GM18951 (cell line): ENCODE measurements around the gene MYH10.

Experiments used
- POLR2A ChIP-seq: IDR thresholded peaks from 4 replicates; pipeline ENCODE4 v1.6.1; 2011; ENCODE audit warnings: mild to moderate bottlenecking; ENCODE audit not compliant: insufficient read length, insufficient read depth; ENCODE audit errors: extremely low read depth
- in situ Hi-C: fragments of 300-500 bp; cut with MboI; formaldehyde crosslinking; loops from one replicate; pipeline ENCODE4 v1.12.0; 2022; ENCODE audit warnings: low sequenced_read_pairs, mixed read lengths, inconsistent platforms; ENCODE audit not compliant: unreplicated experiment

Gene MYH10

GRCh38 chr17:8469964-8470363 lies 160.6 kb downstream of the MYH10 start:
- no peak for TF ChIP-seq POLR2A
- in situ Hi-C loops: no loop called here

DNA sequence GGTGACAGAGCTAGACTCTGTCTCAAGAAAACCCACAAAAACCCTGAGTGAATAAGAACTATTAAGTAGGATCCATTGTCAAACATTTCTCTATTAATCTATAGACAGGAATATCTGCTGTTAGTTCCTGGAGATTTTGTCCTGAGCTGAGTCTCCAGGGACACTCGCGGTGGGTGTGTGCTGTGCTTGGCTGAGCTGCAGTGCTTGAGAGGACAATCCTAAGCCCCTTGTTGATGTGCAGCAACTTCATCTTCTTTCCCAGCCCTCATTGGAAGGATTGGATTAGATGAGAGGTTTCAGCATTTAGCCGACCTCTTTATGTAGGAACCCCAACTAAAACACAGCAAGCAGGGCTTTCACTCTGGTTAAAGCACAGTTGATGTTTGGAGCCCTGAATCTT lies 161.5 kb downstream of the MYH10 start:
- TF ChIP-seq POLR2A: no peak
- in situ Hi-C loops: no loop called here

DNA sequence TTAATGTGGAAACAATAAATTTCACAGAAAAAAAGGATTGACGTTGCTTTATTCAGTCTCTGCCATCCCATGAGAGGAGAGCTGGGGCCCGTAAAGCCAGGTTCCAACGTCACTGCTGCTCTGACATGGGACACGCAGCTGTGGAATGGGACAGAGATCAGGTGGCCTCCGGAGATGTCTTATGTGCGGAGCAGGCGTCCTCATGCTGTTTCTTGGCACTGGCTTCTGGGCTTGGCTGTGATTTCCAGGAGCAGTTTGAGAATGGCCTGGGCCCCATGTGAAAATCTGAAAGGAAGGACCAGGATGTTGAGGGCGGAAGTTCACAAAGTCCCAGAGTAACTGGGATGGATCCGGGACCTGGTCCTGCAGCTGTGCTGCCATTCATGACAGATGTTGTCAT lies 162.4 kb downstream of the MYH10 start:
- no peak for TF ChIP-seq POLR2A
- in situ Hi-C loops: no loop called here

DNA sequence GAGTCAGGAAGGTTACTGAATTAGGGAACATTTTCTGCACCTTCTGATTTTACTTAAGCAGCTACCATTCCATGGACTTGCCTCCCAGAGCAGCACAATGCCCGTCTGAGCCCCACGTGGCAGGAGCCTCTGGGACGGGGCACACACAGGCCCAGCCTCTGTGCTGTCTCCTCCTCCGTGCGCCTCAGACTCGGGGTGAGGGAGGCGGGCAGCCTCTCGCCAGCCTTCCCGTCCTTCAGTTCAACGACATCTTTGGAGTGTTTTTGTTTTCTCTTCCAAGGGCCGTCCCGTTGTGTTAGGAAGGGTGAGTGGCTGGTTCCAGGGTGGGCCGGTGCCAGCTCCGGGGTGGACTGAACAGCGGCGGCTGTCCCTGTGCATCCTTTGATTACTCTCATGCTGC lies 163.0 kb downstream of the MYH10 start:
- in situ Hi-C loops: no loop called here
- no peak for TF ChIP-seq POLR2A

DNA sequence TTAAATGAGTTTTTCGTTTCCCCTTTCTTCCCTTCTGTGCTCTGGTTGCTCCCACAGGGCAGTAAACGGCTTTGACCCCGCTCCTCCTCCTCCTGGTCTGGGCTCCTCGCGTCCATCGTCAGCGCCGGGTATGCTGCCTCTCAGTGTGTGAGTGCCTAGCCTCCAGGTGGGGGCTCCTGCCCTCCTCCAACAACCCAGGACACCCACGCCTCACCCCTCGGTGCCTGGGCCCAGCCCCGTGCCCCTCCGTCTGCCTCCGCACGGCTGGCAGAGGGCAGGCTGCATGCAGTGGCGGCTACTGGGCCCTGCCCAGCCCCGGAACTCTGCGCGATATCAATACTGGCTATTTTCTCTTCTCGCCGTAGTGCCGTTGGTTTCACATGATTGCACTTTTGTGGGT lies 163.7 kb downstream of the MYH10 start:
- no peak for TF ChIP-seq POLR2A
- in situ Hi-C loops: no loop called here

- TF ChIP-seq POLR2A: no peak
- in situ Hi-C loops: no loop called here
These were observed 164.1 kb downstream of the MYH10 start for GRCh38 chr17:8466456-8466855.

- no peak for TF ChIP-seq POLR2A
- in situ Hi-C loops: no loop called here
These were observed 164.8 kb downstream of the MYH10 start for GRCh38 chr17:8465759-8466158.

DNA sequence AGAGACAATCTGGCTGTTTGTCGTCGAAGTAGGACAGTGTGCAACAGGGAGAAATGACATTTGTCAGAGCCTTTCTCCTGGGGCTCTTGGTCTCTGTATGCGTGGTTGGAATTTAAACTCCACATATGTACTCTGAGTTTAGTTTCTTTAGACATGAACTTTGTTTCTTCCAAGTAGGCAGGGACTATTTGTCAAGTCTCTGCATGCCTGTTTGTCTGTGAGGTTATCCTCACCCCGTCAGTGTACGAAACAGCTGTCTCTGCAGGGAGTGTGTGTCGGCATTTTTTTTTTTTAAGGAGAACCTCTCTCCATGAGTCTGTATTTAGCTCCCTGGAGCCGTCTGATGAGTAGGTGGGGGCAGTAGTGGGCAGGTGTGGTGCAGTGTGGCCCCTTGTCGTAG lies 165.2 kb downstream of the MYH10 start:
- TF ChIP-seq POLR2A: no peak
- in situ Hi-C loops: no loop called here

DNA sequence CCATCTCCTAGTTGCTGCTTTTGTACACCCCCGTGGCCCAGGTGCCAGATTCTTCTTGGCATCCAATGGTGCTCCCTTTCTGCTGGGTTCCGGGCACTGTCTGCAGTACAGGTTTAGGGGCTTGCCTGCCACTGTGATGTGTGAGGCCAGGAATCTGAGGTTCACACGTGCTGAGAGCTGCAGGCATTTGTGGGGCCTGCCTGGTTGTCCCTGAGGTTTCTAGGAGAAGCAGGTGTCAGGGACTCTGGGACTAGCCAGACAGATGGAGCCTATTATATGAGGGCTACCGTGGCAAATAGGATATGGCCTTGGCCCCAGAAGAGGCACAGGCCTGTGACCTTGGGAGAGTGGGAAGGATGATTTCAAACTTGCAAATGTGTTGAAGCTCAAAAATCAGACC lies 165.6 kb downstream of the MYH10 start:
- in situ Hi-C loops: no loop called here
- no peak for TF ChIP-seq POLR2A

- TF ChIP-seq POLR2A: no peak
- in situ Hi-C loops: no loop called here
These were observed 167.4 kb downstream of the MYH10 start for GRCh38 chr17:8463099-8463498.

DNA sequence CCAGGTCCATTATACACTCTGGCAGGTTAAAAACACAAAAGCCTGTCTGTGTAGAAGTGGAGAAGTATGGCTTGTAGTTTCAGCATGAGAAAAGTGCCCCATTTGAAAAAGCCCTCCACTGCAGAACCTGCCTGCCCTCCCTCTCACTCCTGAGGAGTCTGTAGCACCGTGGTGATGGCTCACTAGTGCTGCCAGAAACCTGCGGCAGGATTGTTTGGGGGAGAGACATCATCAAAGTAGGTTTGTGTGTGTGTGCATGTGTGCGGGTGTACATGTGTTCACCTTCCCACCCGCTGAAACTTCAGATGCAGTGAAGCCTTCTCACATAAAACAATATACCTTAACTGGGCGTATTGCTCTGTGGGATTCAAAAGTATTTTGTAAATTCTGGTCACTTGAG lies 168.0 kb downstream of the MYH10 start:
- no peak for TF ChIP-seq POLR2A
- in situ Hi-C loops: no loop called here

- TF ChIP-seq POLR2A: no peak
- in situ Hi-C loops: no loop called here
These were observed 170.7 kb downstream of the MYH10 start for GRCh38 chr17:8459831-8460230.

GRCh38 chr17:8459107-8459506 lies 171.4 kb downstream of the MYH10 start:
- TF ChIP-seq POLR2A: no peak
- in situ Hi-C loops: no loop called here

DNA sequence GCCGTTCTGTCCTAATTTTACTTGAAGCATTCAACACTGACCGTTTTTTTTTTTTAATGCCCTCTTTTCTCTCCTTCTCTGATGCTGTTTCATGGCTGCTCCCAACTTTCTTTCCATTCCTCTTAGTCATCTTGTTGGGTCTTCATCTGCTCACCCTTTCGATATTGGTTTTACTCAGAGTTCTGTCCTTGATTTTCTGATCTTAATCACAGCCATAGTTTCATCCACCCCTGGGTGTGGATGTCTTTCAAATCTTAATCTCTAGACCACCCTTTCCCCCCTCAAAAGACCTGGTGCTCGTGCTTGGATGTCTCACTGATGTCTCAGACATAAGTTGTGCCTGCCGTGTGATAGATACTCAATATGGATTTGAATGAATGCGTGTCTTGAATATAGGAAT lies 172.4 kb downstream of the MYH10 start:
- in situ Hi-C loops: no loop called here
- no peak for TF ChIP-seq POLR2A

DNA sequence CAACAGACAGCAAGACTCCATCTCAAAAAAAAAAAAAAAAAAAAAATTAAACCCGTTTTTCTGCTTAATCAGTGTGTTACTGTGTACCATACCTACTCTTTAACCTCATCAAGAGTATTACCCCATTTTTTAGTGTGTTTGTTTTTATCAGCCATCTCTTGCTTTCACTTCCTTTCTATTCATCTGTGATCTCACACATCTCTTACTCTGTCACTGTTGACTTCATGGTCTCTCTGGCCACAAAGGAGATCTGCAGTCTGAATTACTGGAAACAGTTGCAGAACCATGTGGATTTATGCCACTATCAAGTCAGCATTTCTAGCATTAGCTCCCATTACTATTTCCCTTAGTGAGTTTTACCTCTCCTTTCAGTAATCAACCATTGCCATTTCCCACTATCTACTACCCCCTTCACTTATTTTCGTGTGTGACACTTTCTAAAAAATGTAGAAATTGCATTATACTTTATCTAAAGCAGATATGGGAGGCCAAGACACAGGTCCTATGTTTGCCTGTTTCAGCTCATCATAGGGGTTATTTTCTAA lies 174.8 kb downstream of the MYH10 start:
- in situ Hi-C loops: no loop called here
- TF ChIP-seq POLR2A: no peak

DNA sequence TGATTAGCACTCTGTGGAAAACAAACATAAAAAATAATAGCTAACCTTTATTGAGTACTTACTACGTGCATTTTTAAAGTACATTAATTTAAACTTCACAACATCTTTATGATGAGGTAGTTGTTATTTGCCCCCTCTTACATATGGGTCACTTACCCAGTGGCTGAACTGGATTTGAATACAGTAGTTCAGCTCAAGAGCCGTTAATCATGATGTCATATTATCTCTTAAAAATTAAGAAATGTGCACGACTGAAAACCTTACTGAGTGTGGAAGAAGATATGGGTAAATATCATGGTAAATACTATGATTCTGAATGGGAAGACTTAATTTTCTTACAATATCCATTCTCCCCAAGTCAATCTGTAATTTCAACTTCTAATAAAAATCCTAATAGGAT lies 177.2 kb downstream of the MYH10 start:
- no peak for TF ChIP-seq POLR2A
- in situ Hi-C loops: no loop called here
